ENCODE data around the gene KLHL29.

DNA sequence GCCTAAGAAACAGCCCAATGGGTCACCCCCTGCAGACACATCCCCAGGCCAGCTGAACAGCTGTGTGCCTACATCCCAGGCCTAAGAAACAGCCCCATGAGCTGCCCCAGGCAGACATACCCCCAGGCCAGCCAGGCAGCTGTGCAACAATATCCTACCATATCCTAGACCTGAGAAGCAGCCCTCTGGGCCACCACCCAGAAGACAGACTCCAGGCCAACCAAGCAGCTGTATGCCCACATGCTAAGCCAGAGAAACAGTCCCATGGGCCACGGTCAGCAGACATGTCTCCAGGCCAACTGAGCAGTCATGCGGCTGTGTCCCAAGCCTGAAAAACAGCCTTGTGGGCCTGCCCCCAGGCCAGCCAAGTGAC is 336.5 kb downstream of the KLHL29 start:
- TF ChIP-seq, protein P1, sequence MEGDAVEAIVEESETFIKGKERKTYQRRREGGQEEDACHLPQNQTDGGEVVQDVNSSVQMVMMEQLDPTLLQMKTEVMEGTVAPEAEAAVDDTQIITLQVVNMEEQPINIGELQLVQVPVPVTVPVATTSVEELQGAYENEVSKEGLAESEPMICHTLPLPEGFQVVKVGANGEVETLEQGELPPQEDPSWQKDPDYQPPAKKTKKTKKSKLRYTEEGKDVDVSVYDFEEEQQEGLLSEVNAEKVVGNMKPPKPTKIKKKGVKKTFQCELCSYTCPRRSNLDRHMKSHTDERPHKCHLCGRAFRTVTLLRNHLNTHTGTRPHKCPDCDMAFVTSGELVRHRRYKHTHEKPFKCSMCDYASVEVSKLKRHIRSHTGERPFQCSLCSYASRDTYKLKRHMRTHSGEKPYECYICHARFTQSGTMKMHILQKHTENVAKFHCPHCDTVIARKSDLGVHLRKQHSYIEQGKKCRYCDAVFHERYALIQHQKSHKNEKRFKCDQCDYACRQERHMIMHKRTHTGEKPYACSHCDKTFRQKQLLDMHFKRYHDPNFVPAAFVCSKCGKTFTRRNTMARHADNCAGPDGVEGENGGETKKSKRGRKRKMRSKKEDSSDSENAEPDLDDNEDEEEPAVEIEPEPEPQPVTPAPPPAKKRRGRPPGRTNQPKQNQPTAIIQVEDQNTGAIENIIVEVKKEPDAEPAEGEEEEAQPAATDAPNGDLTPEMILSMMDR (conservative IDR thresholded peaks at IDR 0.05; ENCODE audit: low read length): no peak
- TF ChIP-seq EZH2phosphoT487 (IDR thresholded peaks at IDR 0.05; ENCODE audit: borderline replicate concordance, low read depth, low read length): no peak

All from OCI-LY7 (cell line).